GM12878 (cell line): ENCODE results near the gene ZFYVE21. TPM values are rescaled to one million over a fixed set of nuclear protein-coding genes. Genes with fewer than 3 reads are reported as not detected.
A peak's percentile ranks its signal among the peaks of the same experiment; 100 is the strongest.

ENCODE experiments used
- ATAC-seq: fragments of 200-7000 bp; cut with Tn5 transposase; 3 replicates; pipeline ENCODE4 v1.9.1; 2020; ENCODE audit warnings: mild to moderate bottlenecking, moderate library complexity
- BruUV-seq: library from RNA; stranded (reverse); fragments of 400-500 nt; replicated peaks from 2 replicates; lab custom pipeline; 2021; lab: Mats Ljungman, UMichigan
- CTCF ChIA-PET: fragments of 300-600 bp; sonication (Branson Sonifier 250); formaldehyde crosslinking; extraction: SDS; loops from one replicate; lab custom pipeline; 2021; ENCODE audit warnings: inconsistent platforms; lab: Yijun Ruan, JAX
- POLR2A ChIA-PET: fragments of 350-600 bp; formaldehyde crosslinking; extraction: SDS; loops from one replicate; lab custom pipeline; 2021; ENCODE audit warnings: inconsistent platforms; lab: Charles Lee
- RAD21 ChIA-PET: fragments of 300-600 bp; sonication (Branson Sonifier 250); formaldehyde crosslinking; loops from one replicate; lab custom pipeline; 2023; ENCODE audit warnings: antibody characterized with exemption; ENCODE audit not compliant: unreplicated experiment; lab: Charles Lee
- SMC1A ChIA-PET: fragments of 300-600 bp; sonication (Branson Sonifier 250); formaldehyde crosslinking; loops from one replicate; lab custom pipeline; 2023; ENCODE audit not compliant: unreplicated experiment, uncharacterized antibody; lab: Charles Lee
- DNase-seq: peaks from one replicate; pipeline ENCODE4 v3.0.0-alpha.2; 2011; ENCODE audit warnings: low read depth, low spot score
- FAIRE-seq: peaks from 3 replicates; lab custom pipeline; 2011; peaks lifted over from hg19 to GRCh38; lab: Jason Lieb, UNC
- H2AFZ ChIP-seq: 2 replicates; pipeline ENCODE4 v1.6.0; 2011; ENCODE audit warnings: low read depth, low read length, control low read depth; ENCODE audit not compliant: control insufficient read depth
- H3K27ac ChIP-seq: 2 replicates; pipeline ENCODE4 v1.5.1; 2011; ENCODE audit warnings: control low read depth; ENCODE audit not compliant: control insufficient read depth, insufficient read depth
- H3K27me3 ChIP-seq, 2 experiments: replicated peaks in 1 of 2; 2 replicates each; pipeline versions ENCODE4 v1.6.0 to v1.6.1; 2011; ENCODE audit warnings: low read length in 1 of 2; ENCODE audit not compliant: control insufficient read depth in 2 of 2, insufficient read depth in 2 of 2
- H3K36me3 ChIP-seq, 2 experiments: 2 replicates each; pipeline ENCODE4 v1.5.1; 2011; ENCODE audit warnings: low read length in 1 of 2; ENCODE audit not compliant: control insufficient read depth in 2 of 2, insufficient read depth in 2 of 2
- H3K4me1 ChIP-seq: 2 replicates; pipeline ENCODE4 v1.6.1; 2011; ENCODE audit warnings: mild to moderate bottlenecking, low read length, moderate library complexity, mixed read lengths; ENCODE audit not compliant: control insufficient read depth, insufficient read depth
- H3K4me2 ChIP-seq: 2 replicates; pipeline ENCODE4 v1.6.0; 2011; ENCODE audit warnings: control low read depth; ENCODE audit not compliant: control insufficient read depth, insufficient read depth
- H3K4me3 ChIP-seq: fragments of 200-600 bp; sonication (generic); 2 replicates; pipeline ENCODE4 v1.5.1; 2016
- H3K79me2 ChIP-seq: 2 replicates; pipeline ENCODE4 v1.6.0; 2011; ENCODE audit warnings: low read length; ENCODE audit not compliant: control insufficient read depth, insufficient read depth
- H3K9ac ChIP-seq: 2 replicates; pipeline ENCODE4 v1.8.0; 2011; ENCODE audit warnings: low read length, control low read depth, mixed read lengths; ENCODE audit not compliant: control insufficient read depth, insufficient read depth
- H3K9me3 ChIP-seq: replicated peaks from 3 replicates; pipeline ENCODE4 v1.5.1; 2011; ENCODE audit warnings: mild to moderate bottlenecking, low read length; ENCODE audit not compliant: control insufficient read depth, insufficient read depth
- H4K20me1 ChIP-seq: 2 replicates; pipeline ENCODE4 v1.6.0; 2011; ENCODE audit not compliant: control insufficient read depth, insufficient read depth
- MEF2B ChIP-seq: fragments of 450-650 bp; IDR thresholded peaks from 2 replicates; pipeline ENCODE4 v1.6.1; 2018; ENCODE audit warnings: mild to moderate bottlenecking, moderate library complexity; ENCODE audit not compliant: partially characterized antibody, poor library complexity, severe bottlenecking
- POLR2A ChIP-seq: IDR thresholded peaks from 2 replicates; pipeline ENCODE4 v1.6.1; 2011; ENCODE audit warnings: low read depth, mild to moderate bottlenecking, low read length
- RBBP5 ChIP-seq: fragments of 200-600 bp; sonication (generic); conservative IDR thresholded peaks from 2 replicates; pipeline ENCODE4 v1.6.1; 2016
- WGBS: methylation state at CpG from one replicate; pipeline ENCODE4 v1.1.6; 2016; ENCODE audit warnings: low lambda C conversion rate; ENCODE audit not compliant: insufficient replicate concordance, insufficient coverage; ENCODE audit errors: missing lambda C conversion rate; 5-methylcytosine and 5-hydroxymethylcytosine counted together
- in situ Hi-C: fragments of 300-500 bp; cut with MboI; formaldehyde crosslinking; loops from 9 replicates; pipeline ENCODE4 v1.14.3; 2018; ENCODE audit warnings: mixed read lengths
- intact Hi-C: fragments of 100-400 bp; cut with micrococcal nuclease; formaldehyde crosslinking; loops from one replicate; pipeline ENCODE4 v1.14.2; 2022; ENCODE audit not compliant: unreplicated experiment
- polyA plus RNA-seq, 11 experiments: library from polyadenylated mRNA; depleted of rRNA in 4 of 11; unstranded in 6 of 11; stranded (reverse) in 5 of 11; fragments of >200 nt; fragmentation: Nextera tagmentation in 4 of 11; fragmentation: Illumina TruSeq in 1 of 11; extraction: Ambion mirVana in 4 of 11; extraction: Trizol in 1 of 11; gene quantifications; 1 replicate in 1 of 11; 2 replicates in 10 of 11; pipeline versions ENCODE4 v1.2.1 to v1.2.3, GENCODE V29; 2011 to 2016; ENCODE audit warnings: inconsistent platforms in 2 of 11, missing spikeins in 2 of 11, low read depth in 1 of 11
- total RNA-seq, 4 experiments: library from RNA; depleted of rRNA in 3 of 4; stranded (reverse); fragments of >200 nt in 3 of 4; fragmentation: Illumina TruSeq in 1 of 4; extraction: Trizol in 1 of 4; gene quantifications; 2 replicates each; pipeline versions ENCODE4 v1.2.1 to v1.2.3, GENCODE V29; 2013 to 2021
- TF ChIP-seq, protein P1 (sequence below): fragments of 450-650 bp; IDR thresholded peaks from 2 replicates; pipeline ENCODE4 v1.6.1; 2016; ENCODE audit warnings: mild to moderate bottlenecking

Gene ZFYVE21
- total and polyA plus RNA-seq, 10 of the 15 experiments (the other 5 are each of a cell fraction or from before 2014, with no cell fraction given): 0.79 to 21.7 (median 13.8) TPM

DNA sequence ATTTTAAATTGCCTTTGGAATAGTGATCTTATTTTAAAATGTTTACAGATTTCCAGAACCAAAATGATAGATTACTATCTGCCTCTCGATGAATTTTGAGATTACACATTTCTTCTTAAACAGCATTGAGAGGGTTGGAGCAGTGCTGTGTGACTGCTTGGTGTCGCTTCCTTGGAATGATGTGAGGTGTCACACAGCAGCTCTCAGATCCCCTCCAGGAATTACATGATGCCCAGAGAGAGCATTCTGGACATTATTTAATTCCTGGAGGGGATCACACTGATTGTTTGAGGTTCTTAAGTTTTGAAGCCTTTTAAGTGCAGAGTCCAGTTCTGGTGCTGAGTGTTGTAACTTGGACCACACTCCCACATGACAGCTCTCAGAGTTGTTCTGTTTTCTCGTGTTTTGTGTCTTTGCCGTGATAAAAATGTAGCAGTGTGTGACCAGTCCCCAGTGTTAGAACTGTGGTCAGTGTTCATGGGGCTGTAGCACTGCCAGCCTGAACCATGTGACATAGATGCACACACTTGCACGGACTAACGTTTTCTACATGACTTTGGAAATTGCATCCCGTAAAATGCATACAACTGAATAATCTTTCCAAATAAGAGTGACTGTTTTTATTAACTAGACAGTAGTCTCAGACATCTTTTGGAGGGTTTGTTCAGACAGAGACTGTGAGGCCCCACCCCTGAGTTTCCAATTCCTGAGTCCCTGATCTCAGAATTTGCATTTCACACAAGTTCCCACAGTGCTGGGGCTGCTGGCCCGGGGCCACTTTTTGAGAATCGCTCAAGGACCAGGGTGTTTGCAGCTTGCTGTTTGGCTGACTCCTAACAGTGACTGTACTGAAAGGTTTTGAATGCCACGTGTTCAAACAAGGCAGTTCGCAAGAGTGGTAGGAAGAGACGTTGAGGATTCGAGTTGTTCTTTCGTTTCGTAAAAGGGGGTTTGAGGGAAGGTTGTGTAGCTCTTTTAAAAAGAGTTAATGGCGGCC, 26.4 kb upstream of the ZFYVE21 start (continued):
- TF ChIP-seq MEF2B: peak; percentile 6

DNA sequence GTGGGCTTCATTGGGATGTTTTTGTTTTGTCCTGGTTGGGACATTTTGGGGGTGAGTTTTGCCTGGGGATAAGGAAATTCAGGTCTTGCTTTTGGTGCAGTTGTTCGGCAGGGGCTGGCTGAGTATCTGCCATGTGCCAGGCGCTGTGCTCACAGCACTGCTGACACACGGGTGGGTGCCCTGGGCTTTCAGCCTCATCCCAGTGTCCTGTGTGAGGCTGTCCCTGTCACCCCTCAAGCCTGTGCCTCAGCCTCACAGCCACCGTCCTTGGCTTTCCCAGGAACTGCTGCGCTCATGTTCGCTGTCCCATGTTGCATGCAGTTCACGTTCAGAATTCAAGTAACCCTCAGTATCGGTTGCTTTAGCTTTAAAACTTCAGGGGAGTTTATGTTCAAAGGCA, 25.3 kb upstream of the ZFYVE21 start:
- Histone ChIP-seq H3K36me3 (peaks cover 11 to 29% of the 10 kb centered on the region in 2 experiments), H3K4me3 (peak overlapping the region; percentile 43; the same call in 1 of the 2 replicates), H3K9ac (peak overlapping the region; percentile 51), H3K4me1 (peaks cover 38% of the 10 kb centered on the region), H3K27ac (peak overlapping the region; percentile 97), H3K4me2 (peak overlapping the region; percentile 86), H4K20me1 (no peaks in the 10 kb centered on the region), H2AFZ (no peak overlapping the region), H3K27me3 (no peaks in the 10 kb centered on the region), H3K79me2 (peaks cover 11% of the 10 kb centered on the region), H3K9me3 (no peaks in the 10 kb centered on the region)
- peak; percentile 43 for TF ChIP-seq POLR2A
- TF ChIP-seq, protein P1, sequence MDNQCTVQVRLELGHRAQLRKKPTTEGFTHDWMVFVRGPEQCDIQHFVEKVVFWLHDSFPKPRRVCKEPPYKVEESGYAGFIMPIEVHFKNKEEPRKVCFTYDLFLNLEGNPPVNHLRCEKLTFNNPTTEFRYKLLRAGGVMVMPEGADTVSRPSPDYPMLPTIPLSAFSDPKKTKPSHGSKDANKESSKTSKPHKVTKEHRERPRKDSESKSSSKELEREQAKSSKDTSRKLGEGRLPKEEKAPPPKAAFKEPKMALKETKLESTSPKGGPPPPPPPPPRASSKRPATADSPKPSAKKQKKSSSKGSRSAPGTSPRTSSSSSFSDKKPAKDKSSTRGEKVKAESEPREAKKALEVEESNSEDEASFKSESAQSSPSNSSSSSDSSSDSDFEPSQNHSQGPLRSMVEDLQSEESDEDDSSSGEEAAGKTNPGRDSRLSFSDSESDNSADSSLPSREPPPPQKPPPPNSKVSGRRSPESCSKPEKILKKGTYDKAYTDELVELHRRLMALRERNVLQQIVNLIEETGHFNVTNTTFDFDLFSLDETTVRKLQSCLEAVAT: peak; percentile 81
- no peak for TF ChIP-seq RBBP5
- ChIA-PET CTCF (interaction anchor here (1.3 kb wide), 1 partner anchor 10 kb away, joined by 5 read pairs; no protein-coding TSS in a partner anchor), POLR2A (interaction anchor here (1.0 to 1.2 kb wide), 3 partner anchors 25 to 126 kb away, joined by 3 to 5 read pairs (median 3); partner anchors contain the start of genes XRCC3 and ZFYVE21), SMC1A (no interaction called here), RAD21 (interaction anchor here (1.2 to 1.6 kb wide), 2 partner anchors 13 to 25 kb away, joined by 3 to 4 read pairs; partner anchors contain the start of genes XRCC3 and ZFYVE21)
- no peak for DNase-seq
- intact Hi-C loops (no loop called here), in situ Hi-C loops (no loop called here)
- WGBS: 88% methylated on average over 8 of the region's 8 CpGs
- ATAC-seq: no peak
- TSS peak; percentile 27 for BruUV-seq
- FAIRE-seq: no peak
